HG02678 (cell line): ENCODE results near the gene FAM120B.

ENCODE experiments used
- ATAC-seq: cut with Tn5 transposase; IDR thresholded peaks from one replicate; pipeline ENCODE4 v1.9.1; 2021; ENCODE audit warnings: mild to moderate bottlenecking, moderate library complexity; ENCODE audit not compliant: unreplicated experiment

FAM120B gene

DNA sequence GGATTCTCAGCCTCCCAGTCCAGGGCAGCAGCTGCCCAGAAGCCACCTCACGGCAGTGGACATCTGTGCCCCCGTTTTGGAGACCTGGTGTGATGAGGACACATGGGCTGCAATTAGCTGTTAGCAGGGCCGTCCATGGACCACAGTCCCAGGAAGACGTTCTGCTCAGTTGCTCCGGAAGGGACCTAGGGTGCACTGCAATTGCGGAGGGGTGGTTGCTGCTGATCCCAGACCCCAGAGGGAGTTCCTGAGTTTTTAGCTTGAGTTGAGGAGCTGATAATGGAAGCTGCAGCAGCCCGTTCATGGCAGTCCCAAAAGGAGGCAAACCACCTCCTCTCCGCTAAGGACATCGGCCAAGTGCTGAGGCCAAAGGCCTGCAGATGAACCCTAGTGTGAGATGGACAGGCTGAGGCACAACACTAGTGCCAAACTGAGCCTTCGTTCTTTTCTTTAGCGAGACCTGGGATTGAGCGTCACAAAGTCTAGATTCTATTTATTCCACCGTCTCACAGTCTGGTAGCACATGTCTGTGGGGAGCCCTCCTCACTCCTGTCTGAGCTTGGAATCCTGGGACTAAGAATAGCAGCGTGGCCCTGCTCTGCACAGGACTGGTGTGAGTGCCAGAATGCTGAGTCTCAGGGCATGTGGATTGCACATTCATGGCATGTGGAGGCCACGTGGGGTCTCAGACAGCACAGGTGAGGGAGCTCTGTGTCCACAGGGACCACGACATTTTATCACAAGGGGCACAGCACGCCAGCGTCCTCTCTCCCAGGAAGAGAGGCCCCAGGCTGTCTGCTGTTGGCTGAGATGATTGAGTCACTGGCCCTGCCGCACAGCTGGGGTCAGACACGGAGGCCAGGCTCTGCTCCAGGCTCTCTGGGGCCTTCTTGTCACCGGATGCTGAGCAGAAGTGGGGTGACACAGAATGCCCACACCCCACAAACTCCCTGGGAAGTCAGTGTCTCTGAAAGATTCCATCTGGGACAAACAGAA is 133.1 kb downstream of the FAM120B start:
- ATAC-seq = no peak

DNA sequence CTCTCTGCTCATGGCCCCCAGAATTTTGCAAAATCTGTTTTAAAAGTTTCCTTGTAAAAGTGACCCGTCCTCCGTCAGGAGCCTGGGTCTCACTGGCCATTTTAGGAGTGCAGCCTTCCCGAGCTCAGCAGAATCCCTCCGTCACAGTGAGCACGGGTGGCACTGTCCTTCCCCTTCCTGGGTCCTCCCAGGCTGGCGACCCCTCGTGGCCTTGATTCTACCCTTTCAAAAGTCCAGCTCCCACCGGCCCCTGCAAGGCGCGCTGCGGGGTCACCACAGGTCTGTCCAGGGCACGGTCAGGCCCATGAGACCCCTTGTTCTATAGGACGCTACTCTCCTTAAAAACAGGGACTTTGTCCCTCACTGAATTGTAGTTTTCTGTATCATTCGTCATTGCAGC is 133.9 kb downstream of the FAM120B start:
- ATAC-seq = no peak

DNA sequence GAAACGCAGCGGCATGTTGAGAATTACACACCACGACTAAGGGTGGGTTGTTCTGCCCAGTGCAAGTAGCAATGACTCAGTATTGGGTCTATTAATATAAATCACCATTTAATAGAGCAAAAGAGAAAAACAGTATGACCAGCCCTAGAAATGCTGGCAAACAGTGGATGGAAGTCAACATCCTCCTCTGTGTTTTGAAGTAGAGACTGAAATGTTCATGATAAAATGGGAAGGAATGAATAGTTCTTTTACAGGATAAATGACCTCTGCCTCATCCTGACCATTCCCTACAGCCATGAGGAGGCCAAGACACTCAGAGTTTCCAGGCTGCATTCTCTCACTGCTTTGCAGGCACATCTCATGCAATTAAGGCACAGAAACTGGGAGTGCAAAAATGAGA is 134.8 kb downstream of the FAM120B start:
- ATAC-seq = no peak

- ATAC-seq = no peak
Observed at GRCh38 chr6:170442596-170442995, 136.0 kb downstream of the FAM120B start.

DNA sequence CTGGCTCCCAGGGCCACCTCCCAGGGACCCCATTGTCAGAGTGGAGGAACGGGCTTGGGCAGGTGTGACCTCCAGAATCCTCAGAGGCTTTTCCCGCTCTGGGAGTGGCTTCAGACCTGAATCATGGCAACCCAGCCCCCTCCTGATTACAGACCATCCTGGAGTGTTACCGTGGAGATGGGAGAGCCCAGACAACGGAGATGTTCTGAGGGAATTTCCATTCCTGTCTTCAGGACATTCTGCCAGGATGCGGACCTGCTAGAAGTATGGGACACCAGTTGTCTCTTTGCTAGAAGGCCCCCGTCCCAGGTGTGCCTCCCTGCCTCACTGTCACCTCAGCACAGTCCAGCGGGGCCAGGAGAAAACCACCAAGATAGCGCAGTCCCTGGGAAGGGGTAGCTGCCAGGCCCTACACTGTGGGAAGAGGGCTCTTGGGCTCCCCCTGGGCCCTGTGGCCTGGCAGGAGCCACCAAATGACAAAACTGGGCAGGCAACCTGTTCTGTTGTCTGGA is 136.6 kb downstream of the FAM120B start:
- no peak for ATAC-seq

- ATAC-seq = no peak
Observed at GRCh38 chr6:170444056-170444591, 137.6 kb downstream of the FAM120B start.

GRCh38 chr6:170444811-170445211 is 138.3 kb downstream of the FAM120B start:
- ATAC-seq = no peak

DNA sequence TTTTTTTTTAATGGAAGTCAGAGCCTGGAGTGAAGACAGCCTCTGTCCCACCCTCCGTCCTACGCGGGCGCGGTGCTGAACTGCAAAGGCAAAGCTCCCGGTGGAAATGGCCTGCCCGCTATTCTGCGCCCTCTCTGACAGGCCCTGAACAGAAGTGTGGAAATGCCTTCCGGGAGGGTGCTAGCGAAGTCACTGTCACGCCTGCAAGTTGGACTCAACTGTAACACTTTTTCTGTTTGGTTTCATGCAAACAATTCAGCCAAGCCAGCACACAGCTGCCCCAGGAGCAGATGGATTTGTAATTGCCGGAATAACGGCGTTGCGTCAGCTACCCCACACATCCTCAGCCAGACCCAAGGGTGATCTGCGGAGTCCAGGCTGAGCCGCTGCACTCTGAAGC is 138.9 kb downstream of the FAM120B start:
- no peak for ATAC-seq

GRCh38 chr6:170445971-170446370 is 139.4 kb downstream of the FAM120B start:
- no peak for ATAC-seq

DNA sequence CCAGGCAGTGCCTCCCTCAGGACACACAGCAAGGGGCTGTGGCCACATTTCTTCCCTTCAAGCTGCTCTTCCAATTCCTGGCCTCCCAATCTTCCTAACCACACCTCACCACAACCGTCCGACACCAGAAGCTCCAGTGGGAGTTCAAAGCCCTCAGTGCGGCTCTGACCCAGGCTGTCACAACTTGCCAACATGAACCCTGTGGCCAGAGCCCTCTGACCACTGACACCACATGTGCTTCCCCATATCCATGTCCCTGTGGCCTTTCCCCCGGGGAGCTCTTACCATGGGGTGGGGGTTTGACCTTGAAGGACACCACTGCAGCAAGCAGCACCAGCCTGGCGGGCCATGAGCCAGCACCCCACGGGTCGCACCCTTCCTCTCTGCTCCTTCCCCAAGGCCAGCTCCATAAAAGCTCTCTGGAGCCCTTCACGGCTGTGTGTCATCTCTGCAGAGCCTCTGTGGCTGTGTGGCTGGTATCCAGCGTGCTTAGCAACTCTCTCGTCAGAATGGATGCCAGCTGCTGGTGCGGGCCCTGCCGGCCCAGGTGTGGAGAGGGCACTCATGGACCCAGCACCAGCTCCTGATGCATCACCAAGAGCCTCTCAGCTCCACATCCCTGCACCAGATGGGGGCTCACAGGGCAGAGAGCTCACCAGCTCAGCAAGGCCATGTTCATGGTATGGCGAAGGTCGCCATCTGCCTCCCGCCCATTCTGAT is 140.4 kb downstream of the FAM120B start:
- no peak for ATAC-seq

GRCh38 chr6:170447561-170447930 is 141.0 kb downstream of the FAM120B start:
- ATAC-seq = no peak

DNA sequence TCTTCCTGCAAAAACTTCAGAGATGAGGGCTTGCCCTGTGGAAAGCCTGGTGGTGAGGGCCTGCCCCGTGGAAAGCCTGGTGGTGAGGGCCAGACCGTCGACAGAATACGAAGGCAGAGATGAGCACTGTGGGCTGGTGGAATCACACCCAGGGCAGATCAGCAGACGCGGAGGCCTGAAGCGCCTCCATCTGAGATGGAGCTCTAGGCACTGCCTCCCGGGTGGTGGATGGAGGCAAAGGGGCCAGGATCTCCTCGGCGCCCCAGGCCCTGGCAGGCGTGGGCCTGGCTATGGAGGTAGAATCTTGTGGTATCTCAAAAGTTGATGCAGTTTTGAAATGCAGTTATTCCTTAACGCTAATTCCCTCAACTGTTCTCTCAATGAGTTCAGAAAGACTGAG is 141.8 kb downstream of the FAM120B start:
- no peak for ATAC-seq

- ATAC-seq = no peak
Observed at GRCh38 chr6:170448751-170449630, 142.4 kb downstream of the FAM120B start.

DNA sequence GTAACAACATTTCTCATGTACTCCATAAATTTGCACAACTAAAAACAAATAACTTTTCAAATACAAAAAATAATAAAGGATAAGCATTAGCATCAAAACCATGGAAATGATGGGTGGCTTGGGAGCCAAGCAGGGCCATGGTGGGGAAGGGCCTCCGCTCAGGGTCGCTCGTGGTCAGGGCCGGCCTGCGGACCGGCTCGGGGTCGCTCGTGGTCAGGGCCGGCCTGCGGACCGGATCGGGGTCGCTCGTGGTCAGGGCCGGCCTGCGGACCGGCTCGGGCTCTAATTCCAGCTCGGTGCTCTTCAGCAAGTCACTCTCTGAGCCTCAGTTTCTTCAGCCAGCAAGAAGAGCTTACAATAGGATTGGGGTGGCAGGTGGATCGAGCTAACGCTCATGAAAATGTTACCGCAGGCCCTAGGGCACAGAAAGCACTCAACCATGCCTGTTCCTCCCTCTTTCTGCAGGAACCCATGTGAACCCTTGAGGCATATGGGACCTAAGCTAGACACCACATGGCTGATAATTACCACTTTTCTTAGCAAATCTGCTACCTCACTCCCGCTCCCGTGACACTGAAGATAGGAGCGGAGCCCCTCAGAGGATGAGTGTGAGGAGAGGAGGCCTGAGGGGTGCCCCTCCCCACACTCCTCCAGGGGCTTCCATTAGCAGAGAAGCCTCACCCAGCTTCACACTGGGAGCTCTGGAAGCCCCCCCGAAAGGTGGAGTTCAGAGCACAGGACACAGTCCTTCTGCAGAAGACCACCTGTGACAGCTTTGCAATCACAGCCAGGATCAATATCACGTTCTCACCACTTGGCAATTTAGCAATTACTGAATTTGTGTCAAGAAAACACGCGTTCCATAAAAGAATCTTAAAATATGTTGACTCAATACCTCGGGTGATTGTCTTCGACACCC is 143.5 kb downstream of the FAM120B start:
- no peak for ATAC-seq

GRCh38 chr6:170450916-170451761 is 144.6 kb downstream of the FAM120B start:
- no peak for ATAC-seq

DNA sequence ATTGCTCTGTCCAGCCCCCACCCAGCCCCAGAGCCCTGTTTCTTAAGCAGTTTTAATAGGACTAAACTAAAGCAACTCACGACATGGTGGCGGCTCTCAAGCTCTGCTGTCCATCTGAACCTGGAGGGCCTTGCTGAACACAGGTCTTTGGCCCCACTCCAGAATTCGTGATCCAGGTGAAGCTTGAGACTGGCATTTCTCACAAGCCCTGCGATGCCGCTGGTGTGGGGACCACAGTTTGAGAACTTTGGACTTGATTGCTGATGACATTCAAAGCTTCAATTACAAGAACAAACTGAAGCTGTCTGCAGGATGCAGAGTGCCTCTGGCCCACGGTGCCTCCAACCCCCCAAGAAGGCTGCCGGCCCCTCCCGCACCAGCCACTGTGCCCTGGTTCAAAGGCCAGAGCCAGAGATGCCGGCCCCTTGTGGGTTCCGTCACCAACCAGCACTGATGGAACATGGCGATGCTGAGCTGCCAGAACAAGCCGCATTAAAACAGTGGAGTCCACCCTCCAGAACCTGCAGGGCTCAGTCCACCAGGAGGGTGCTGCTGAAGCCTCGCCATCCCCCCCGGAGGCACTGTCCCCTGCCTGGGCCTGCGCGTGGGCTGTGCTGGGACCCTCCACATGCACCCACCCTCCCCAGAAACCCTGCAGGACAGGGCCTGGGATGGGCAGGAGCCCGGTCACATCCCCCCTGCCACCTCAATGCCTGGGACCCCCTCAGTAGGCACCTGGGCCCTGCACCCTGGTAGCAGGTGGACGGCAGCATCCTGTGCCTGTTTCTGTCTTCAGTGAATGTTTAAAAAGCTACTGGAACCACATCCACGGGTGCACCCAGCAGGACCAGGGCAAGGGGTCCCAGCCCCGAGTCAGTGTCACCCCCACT is 145.4 kb downstream of the FAM120B start:
- ATAC-seq = no peak

- no peak for ATAC-seq
Observed at GRCh38 chr6:170452767-170453545, 146.4 kb downstream of the FAM120B start.
